ENCODE results near the gene PAX8.

PAX8 gene

GRCh38 chr2:113211226-113212105 is 67.3 kb downstream of the PAX8 start:
- no peak for TF ChIP-seq POLR2AphosphoS5 (IDR thresholded peaks at IDR 0.05; ENCODE audit: borderline replicate concordance, low read depth, low read length)
- TF ChIP-seq FOXP2 (optimal IDR thresholded peaks at IDR 0.05; ENCODE audit: control extremely low read depth, extremely low read length, insufficient read depth): no peak
- no peak for TF ChIP-seq EZH2 (IDR thresholded peaks at IDR 0.05)
- no peaks in the 10 kb centered on the region for H3K36me3 ChIP-seq (ENCODE audit: insufficient read depth, low read length)
- DNase-seq (ENCODE audit: low read depth, low spot score): no peak
- peak overlapping the region; percentile 51 for H3K9ac ChIP-seq (ENCODE audit: insufficient read length)
- H3K9me3 ChIP-seq (ENCODE audit: low read depth, low read length): no peaks in the 10 kb centered on the region
- peak overlapping the region; percentile 67 for H3K4me3 ChIP-seq
- peak overlapping the region; percentile 83 for H3K27ac ChIP-seq

- no peak overlapping the region for H3K27ac ChIP-seq
Observed at GRCh38 chr2:113209646-113210171, 69.0 kb downstream of the PAX8 start.

GRCh38 chr2:113209011-113209645 is 69.6 kb downstream of the PAX8 start:
- no peaks in the 10 kb centered on the region for H3K36me3 ChIP-seq (ENCODE audit: insufficient read depth, low read length)
- DNase-seq (ENCODE audit: low read depth, low spot score): no peak
- H3K27ac ChIP-seq: no peak overlapping the region
- H3K9me3 ChIP-seq (ENCODE audit: low read depth, low read length): no peaks in the 10 kb centered on the region
- H3K9ac ChIP-seq (ENCODE audit: insufficient read length): no peak overlapping the region
- no peak overlapping the region for H3K4me3 ChIP-seq
- TF ChIP-seq POLR2AphosphoS5 (IDR thresholded peaks at IDR 0.05; ENCODE audit: borderline replicate concordance, low read depth, low read length): no peak
- TF ChIP-seq EZH2 (IDR thresholded peaks at IDR 0.05): no peak
- TF ChIP-seq FOXP2 (optimal IDR thresholded peaks at IDR 0.05; ENCODE audit: control extremely low read depth, extremely low read length, insufficient read depth): no peak

More at GRCh38 chr2:113209646-113210171, 69.0 kb downstream of the PAX8 start:
- Histone ChIP-seq H3K9ac (ENCODE audit: insufficient read length) (no peak overlapping the region), H3K36me3 (ENCODE audit: insufficient read depth, low read length) (no peaks in the 10 kb centered on the region), H3K4me3 (no peak overlapping the region), H3K9me3 (ENCODE audit: low read depth, low read length) (no peaks in the 10 kb centered on the region)
- no peak for TF ChIP-seq POLR2AphosphoS5 (IDR thresholded peaks at IDR 0.05; ENCODE audit: borderline replicate concordance, low read depth, low read length)
- TF ChIP-seq FOXP2 (optimal IDR thresholded peaks at IDR 0.05; ENCODE audit: control extremely low read depth, extremely low read length, insufficient read depth): no peak
- TF ChIP-seq EZH2 (IDR thresholded peaks at IDR 0.05): no peak
- DNase-seq (ENCODE audit: low read depth, low spot score): no peak

GRCh38 chr2:113208396-113208795 is 70.3 kb downstream of the PAX8 start:
- no peak overlapping the region for H3K9ac ChIP-seq (ENCODE audit: insufficient read length)
- no peaks in the 10 kb centered on the region for H3K9me3 ChIP-seq (ENCODE audit: low read depth, low read length)
- H3K4me3 ChIP-seq: no peak overlapping the region
- no peak for DNase-seq (ENCODE audit: low read depth, low spot score)
- no peak overlapping the region for H3K27ac ChIP-seq
- H3K36me3 ChIP-seq (ENCODE audit: insufficient read depth, low read length): no peaks in the 10 kb centered on the region
- TF ChIP-seq POLR2AphosphoS5 (IDR thresholded peaks at IDR 0.05; ENCODE audit: borderline replicate concordance, low read depth, low read length): no peak
- no peak for TF ChIP-seq EZH2 (IDR thresholded peaks at IDR 0.05)
- TF ChIP-seq FOXP2 (optimal IDR thresholded peaks at IDR 0.05; ENCODE audit: control extremely low read depth, extremely low read length, insufficient read depth): no peak

- Histone ChIP-seq H3K36me3 (ENCODE audit: insufficient read depth, low read length) (no peaks in the 10 kb centered on the region), H3K9me3 (ENCODE audit: low read depth, low read length) (no peaks in the 10 kb centered on the region), H3K9ac (ENCODE audit: insufficient read length) (no peak overlapping the region), H3K27ac (no peak overlapping the region), H3K4me3 (no peak overlapping the region)
- no peak for DNase-seq (ENCODE audit: low read depth, low spot score)
- TF ChIP-seq EZH2 (IDR thresholded peaks at IDR 0.05): no peak
- TF ChIP-seq FOXP2 (optimal IDR thresholded peaks at IDR 0.05; ENCODE audit: control extremely low read depth, extremely low read length, insufficient read depth): no peak
- no peak for TF ChIP-seq POLR2AphosphoS5 (IDR thresholded peaks at IDR 0.05; ENCODE audit: borderline replicate concordance, low read depth, low read length)
Observed at GRCh38 chr2:113207021-113207420, 71.7 kb downstream of the PAX8 start.

GRCh38 chr2:113206251-113206650 is 72.5 kb downstream of the PAX8 start:
- TF ChIP-seq EZH2 (IDR thresholded peaks at IDR 0.05): no peak
- no peak for TF ChIP-seq FOXP2 (optimal IDR thresholded peaks at IDR 0.05; ENCODE audit: control extremely low read depth, extremely low read length, insufficient read depth)
- TF ChIP-seq POLR2AphosphoS5 (IDR thresholded peaks at IDR 0.05; ENCODE audit: borderline replicate concordance, low read depth, low read length): no peak
- Histone ChIP-seq H3K4me3 (no peak overlapping the region), H3K9me3 (ENCODE audit: low read depth, low read length) (no peaks in the 10 kb centered on the region), H3K36me3 (ENCODE audit: insufficient read depth, low read length) (no peaks in the 10 kb centered on the region), H3K27ac (no peak overlapping the region), H3K9ac (ENCODE audit: insufficient read length) (no peak overlapping the region)
- DNase-seq (ENCODE audit: low read depth, low spot score): no peak

- no peaks in the 10 kb centered on the region for H3K36me3 ChIP-seq (ENCODE audit: insufficient read depth, low read length)
- no peaks in the 10 kb centered on the region for H3K9me3 ChIP-seq (ENCODE audit: low read depth, low read length)
- no peak for DNase-seq (ENCODE audit: low read depth, low spot score)
- no peak overlapping the region for H3K27ac ChIP-seq
- TF ChIP-seq EZH2 (IDR thresholded peaks at IDR 0.05): no peak
- H3K4me3 ChIP-seq: no peak overlapping the region
- no peak overlapping the region for H3K9ac ChIP-seq (ENCODE audit: insufficient read length)
Observed at GRCh38 chr2:113203901-113204519, 74.7 kb downstream of the PAX8 start.

- TF ChIP-seq EZH2 (IDR thresholded peaks at IDR 0.05) (no peak), POLR2AphosphoS5 (IDR thresholded peaks at IDR 0.05; ENCODE audit: borderline replicate concordance, low read depth, low read length) (no peak), FOXP2 (optimal IDR thresholded peaks at IDR 0.05; ENCODE audit: control extremely low read depth, extremely low read length, insufficient read depth) (no peak)
- Histone ChIP-seq H3K4me3 (no peak overlapping the region), H3K9ac (ENCODE audit: insufficient read length) (no peak overlapping the region)
Observed at GRCh38 chr2:113203217-113203530, 75.5 kb downstream of the PAX8 start.

More at GRCh38 chr2:113203217-113203530, 75.5 kb downstream of the PAX8 start:
- DNase-seq (ENCODE audit: low read depth, low spot score): no peak
- no peaks in the 10 kb centered on the region for H3K36me3 ChIP-seq (ENCODE audit: insufficient read depth, low read length)
- no peaks in the 10 kb centered on the region for H3K9me3 ChIP-seq (ENCODE audit: low read depth, low read length)
- no peak overlapping the region for H3K27ac ChIP-seq

All from SK-N-MC (cell line).